ENCODE results near the gene MMAB.

Gene MMAB

DNA sequence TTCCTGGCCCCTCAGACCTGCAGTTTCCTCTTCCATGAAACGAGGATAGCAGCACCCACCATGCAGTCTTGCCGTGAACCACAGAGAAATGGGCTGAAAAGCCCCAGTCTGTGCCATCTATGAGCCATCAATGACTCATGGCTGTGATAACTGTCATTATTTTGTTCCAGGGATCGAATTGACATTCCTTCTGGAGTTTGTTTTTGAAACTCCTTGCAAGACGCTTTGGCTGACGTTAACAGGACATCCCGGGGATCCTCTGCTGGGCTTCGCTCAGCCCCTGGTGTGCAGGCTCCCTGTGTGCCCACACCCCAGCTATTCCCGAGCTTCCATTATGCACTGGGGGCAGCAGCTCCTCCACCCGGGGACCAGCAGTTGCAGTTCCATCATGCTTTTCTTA is 33.8 kb downstream of the MMAB start:
- FAIRE-seq (no peak), DNase-seq (ENCODE audit: insufficient read length, low spot score) (peak; percentile 45)

DNA sequence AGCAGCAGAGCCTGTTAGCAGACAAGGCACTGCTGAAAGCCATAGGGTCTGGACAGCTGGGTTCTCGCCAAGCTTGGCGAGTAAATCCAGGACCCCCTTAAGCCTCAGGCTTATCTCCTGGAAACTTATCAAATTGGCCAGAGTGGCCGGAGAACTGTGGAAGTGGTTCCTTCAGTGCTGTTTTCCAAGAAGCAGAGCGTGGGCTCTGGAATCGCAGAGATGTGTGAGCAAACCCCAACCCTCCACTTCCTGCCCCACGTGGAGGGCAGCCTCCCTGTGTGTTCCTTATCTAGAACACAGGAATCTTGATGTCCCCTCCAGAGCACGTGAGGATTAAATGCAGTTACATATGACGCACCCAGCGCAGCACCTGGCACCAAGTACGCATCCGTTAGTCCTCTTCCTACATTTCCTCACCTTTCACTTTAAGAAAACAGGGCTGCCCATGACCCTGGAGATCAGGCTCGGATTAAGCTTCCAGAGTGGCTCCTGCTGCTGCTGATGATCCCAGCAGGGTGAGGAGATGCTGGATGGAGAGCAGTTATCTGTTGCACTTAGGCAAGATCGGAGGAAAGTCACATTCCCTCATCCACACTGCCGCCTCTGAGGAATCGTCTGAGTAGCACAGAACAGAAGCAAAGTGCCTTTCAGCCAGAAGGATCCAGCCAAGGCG is 35.0 kb downstream of the MMAB start:
- TF ChIP-seq POLR2A (IDR thresholded peaks at IDR 0.05; ENCODE audit: low read depth, low read length): no peak
- FAIRE-seq (no peak), DNase-seq (ENCODE audit: insufficient read length, low spot score) (no peak)

More for the DNA sequence above, 33.8 kb downstream of the MMAB start:
- no peak for TF ChIP-seq POLR2A (IDR thresholded peaks at IDR 0.05; ENCODE audit: low read depth, low read length)

DNA sequence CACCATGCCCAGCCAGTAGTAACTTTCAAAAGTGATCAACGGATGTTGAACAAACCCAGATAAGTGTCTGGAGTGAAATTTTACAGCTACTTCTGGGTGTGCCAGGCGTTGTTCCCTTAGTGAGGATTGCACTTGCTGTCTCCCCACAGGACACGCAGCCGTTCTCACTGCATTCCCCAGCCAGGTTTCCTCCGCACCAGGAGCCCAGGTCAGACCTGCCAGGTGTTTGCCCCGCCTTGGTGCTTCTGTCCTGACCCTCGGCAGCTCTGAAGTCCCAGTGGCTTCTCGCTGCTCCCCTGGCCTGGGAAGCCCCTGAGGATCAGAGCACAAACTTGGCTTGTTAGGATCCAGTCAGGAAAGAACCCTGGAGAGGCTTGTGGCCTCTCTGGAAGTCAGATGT is 36.2 kb downstream of the MMAB start:
- DNase-seq (ENCODE audit: insufficient read length, low spot score): no peak
- no peak for FAIRE-seq
- TF ChIP-seq POLR2A (IDR thresholded peaks at IDR 0.05; ENCODE audit: low read depth, low read length): no peak

DNA sequence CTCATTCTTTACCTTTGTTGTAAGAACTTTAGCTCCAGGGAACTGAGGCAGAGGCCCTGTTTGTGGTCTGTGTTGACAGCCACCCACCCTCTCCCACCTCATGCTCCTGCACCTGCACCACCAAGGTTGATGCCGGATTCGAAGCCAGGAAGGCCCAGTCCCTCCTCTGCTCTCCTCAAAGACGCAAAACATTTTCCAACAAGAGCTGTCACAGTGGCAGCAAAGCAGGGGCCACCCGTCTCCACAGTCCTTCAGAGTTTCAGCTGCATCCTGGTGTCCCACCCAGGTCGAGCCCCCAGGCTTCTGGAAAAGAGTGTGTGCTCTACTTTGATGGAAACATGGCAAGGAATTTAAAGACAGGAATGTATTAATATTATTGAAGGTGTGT is 37.4 kb downstream of the MMAB start:
- DNase-seq (ENCODE audit: insufficient read length, low spot score) (no peak), FAIRE-seq (no peak)
- no peak for TF ChIP-seq POLR2A (IDR thresholded peaks at IDR 0.05; ENCODE audit: low read depth, low read length)

DNA sequence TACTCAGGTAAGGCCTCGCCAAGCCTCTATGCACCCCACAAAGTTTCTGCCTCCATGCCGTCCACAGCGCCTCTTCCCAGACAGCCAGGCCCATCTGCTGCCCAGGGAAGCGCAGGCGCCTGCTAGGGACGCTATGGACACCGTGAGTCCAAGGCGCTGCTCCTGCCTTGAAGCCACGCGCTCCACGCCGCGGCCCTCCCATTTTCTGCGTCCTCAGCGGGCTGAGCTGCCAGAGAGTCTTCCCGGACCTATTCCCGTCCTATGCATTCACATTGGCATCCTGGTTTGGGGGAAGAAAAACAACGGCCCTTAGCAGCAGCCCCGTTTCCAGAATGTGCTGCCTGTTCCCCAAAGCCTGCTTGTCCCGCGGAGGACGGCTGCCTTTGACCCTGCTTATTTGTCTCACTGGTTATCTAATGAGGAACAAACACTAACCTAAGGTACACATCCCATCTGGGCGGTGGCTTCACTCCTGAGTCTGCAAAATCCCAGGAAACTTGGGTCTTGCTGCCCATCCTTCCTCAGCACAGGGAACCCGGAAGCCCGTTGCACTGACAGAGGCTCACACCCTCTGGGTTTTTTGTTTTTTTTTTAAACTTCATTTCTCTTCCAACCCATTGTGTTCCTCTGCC is 38.0 kb downstream of the MMAB start:
- DNase-seq (ENCODE audit: insufficient read length, low spot score): no peak
- TF ChIP-seq POLR2A (IDR thresholded peaks at IDR 0.05; ENCODE audit: low read depth, low read length): no peak
- FAIRE-seq: no peak

DNA sequence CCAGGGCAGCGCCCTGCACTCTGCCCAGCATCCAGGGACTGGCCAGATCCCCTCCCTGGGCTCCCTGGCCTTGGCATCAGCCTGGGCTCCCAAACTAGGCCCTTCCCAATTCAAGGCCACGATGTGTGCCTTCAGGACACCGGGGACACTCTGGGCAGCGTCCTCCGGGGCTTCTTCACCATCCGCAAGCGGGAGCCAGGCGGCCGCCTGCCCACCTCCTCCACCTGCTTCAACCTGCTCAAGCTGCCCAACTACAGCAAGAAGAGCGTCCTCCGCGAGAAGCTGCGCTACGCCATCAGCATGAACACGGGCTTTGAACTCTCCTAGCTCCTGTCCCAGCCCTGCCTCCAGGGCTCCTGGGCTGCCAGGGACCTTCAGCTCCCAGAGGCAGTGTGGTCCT is 38.8 kb downstream of the MMAB start:
- DNase-seq (ENCODE audit: insufficient read length, low spot score) (no peak), FAIRE-seq (no peak)
- no peak for TF ChIP-seq POLR2A (IDR thresholded peaks at IDR 0.05; ENCODE audit: low read depth, low read length)

DNA sequence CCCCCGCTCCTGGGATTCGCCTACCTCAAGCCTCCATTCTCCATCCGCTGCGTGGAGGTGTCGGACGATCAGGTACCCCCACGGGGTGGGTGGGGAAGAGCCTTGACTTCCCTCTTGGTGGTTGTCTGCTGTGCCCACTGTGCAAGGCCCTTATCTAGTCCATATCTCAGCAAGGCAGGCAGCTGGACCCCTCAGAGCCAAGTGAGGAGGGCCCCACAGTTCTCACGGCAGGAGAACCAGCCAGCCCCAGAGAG is 39.9 kb downstream of the MMAB start:
- TF ChIP-seq POLR2A (IDR thresholded peaks at IDR 0.05; ENCODE audit: low read depth, low read length): no peak
- FAIRE-seq: no peak
- DNase-seq (ENCODE audit: insufficient read length, low spot score): no peak

DNA sequence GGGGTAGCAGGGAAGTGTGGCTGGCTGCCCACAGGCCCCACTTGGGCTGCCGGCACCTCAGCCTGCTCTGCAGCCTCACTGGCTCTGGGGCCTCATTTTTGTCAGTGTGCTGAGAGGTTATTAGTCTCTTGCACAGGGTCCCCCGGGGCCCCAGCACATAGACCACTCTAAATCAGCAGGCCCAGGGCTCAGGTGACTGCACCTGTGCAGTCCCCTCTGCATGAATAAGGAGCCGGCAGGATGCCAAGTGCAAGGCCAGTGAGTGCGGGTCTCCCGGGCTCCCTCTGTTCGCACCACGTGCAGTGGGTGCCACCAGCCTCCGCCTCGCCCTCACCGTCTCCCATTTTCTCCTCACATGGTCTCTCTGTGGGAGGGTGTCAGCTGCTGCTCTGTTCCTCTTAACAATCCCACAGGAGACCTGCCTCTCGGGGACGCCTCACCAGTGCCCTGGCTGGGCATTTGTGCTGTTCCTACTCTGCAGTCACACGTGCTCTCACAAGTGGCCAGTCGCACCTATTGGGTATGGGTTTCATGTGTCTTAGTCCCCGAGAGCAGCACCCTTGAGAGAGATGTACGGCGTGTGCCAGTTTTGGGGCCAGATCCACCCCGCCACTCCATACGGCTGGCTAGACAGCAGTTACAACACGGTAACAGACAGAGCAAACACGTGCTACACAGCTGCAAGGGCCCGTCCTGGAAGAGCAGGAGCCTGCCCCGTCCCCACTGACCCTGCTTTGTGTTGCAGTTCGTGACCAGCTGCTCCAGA is 40.4 kb downstream of the MMAB start:
- FAIRE-seq (no peak), DNase-seq (ENCODE audit: insufficient read length, low spot score) (no peak)
- no peak for TF ChIP-seq POLR2A (IDR thresholded peaks at IDR 0.05; ENCODE audit: low read depth, low read length)

DNA sequence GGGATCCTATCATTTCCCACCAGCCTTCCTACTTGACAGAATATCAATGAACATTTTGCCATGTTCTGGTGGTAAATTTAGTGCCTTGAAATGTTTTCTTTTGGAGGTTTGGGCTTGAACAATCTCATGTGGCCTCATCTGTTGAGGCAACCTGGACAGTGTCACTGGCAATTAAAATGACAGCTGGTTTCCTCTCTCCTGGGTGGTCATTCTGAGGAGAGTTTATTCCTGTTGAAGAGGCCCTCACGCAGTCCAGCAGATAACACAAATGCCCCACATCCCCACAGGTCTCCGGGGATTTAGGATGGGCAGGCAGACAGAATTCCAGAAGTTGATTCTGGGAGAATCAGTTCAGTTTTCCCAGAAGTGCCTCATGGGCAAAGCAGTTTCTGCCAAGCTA is 41.9 kb downstream of the MMAB start:
- DNase-seq (ENCODE audit: insufficient read length, low spot score): no peak
- no peak for FAIRE-seq
- no peak for TF ChIP-seq POLR2A (IDR thresholded peaks at IDR 0.05; ENCODE audit: low read depth, low read length)

DNA sequence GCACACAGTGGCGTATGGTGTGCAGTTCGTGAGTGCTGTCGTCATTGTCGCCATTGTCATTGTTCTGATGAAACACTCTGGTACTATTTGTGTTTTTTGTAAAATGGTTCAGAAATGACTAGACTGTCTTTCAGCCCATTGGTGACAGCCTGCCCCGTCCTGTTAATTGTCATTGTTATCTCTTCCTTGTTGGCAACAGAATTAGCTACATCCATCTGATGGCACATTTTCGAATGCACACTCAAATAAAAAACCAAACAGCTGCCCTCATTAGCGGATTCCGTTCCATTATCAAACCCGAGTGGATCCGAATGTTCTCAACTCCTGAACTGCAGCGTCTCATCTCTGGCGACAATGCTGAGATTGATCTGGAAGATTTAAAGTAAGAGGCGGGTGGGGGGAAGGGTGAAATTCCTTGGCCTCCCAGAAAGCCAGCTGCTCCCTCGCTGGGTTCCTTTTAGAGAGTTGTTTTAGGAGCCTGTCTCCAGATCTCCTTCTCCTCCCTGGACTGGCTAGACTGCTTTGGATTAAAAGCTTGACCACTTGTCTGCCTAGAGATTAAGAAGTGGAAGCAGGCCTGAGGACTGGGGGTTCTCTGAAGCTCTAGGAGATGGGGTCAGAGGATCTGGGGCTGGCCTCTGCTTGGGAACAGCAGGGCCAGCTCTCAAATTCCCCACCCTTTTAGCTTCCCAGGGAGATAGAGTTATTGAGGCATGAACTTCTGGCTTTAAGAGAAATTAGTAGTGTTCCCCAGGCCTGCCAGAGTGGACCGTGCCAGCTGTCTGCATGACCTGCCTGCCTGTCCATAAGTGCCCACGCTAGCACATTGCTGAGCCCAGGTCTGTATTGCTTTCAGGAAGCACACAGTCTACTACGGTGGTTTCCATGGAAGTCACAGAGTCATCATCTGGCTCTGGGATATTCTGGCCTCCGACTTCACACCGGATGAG is 43.3 kb downstream of the MMAB start:
- no peak for FAIRE-seq

DNA sequence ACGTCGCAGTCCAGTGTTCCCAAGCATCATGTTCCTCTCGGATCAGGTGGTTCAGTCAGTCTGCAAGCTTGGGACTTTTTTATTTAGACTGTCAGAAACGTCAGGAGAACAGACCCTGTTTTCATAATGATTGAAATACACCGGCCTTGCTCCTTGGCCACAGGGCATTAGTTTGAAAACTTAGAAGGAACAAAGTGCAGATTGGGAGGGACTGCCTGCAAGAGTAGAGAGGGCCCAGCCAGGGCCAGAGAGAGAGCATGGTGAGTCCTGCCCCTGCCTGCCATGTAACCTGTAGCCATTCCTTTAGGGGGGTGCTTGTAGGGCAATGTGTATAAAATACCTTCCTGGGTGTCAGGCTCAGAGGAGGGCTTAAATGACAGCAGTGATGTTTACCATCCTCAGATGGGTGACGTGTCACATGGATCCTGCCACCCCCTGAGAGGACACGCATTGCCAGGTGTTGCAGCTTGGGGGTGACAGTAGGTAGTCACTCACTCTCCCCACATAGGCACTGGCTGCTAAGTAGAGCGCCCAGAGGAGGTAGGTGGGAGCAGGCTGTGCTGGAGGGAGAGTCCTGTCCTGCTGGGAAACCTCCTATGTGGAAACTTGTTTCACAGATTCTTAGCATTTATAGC is 45.7 kb downstream of the MMAB start:
- DNase-seq (ENCODE audit: insufficient read length, low spot score) (no peak), FAIRE-seq (no peak)
- TF ChIP-seq POLR2A (IDR thresholded peaks at IDR 0.05; ENCODE audit: low read depth, low read length): no peak

More for the DNA sequence above, 43.3 kb downstream of the MMAB start:
- DNase-seq (ENCODE audit: insufficient read length, low spot score): no peak
- TF ChIP-seq POLR2A (IDR thresholded peaks at IDR 0.05; ENCODE audit: low read depth, low read length): no peak

DNA sequence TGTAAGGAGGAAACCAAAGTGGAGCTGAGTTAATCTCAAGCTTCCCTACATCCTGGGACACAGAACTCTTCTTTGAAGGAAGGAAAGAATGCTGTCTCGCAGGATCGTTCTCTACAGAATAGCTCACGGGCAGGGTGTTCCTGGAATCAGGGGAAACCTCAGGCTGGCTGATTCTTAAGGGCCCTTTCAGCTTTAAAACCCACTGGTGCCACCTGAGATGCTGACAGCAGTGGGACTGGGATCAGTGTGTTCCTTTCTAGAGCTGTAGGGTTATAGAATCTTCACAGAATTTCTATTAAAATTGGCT is 48.1 kb downstream of the MMAB start:
- DNase-seq (ENCODE audit: insufficient read length, low spot score): no peak
- no peak for TF ChIP-seq POLR2A (IDR thresholded peaks at IDR 0.05; ENCODE audit: low read depth, low read length)
- no peak for FAIRE-seq

DNA sequence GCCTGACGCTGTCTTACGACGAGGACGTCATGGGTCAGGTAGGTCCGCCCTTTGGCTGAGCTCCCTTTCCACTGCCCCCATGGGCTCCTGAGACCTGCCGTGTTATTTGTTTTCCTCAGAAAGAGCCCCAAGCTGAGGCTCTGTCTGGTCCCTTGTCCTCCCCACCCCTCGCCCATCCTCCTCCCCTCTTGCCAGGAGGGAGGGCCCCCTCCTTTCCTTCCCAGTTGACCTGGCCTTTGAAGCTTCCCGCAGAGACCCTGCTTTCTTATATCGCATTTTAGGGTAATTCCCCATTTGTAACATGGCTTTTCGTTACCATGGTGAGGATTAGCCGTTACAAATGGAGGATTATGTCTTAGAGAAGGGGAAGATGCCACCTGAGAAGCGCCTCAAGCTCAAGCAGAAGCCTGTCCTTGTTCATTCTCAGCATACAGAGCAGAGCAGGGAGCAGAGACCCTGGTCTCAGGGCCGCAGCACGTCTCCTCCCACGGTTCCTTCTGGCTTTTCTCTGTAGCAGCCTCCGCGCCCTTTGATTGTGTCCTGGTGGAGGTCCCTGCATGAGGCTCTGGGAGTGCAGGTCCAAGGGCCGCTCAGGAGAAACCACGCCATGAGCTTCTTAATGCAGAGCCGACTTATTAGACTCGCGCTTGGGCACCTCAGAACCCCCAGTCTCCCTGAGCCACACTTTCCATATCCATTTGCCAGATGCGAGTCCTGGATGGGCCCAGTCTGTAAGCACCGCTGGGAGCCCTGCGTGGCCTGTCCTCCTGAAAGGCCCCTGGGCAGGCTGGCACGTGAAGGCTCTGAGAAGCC is 48.6 kb downstream of the MMAB start:
- no peak for TF ChIP-seq POLR2A (IDR thresholded peaks at IDR 0.05; ENCODE audit: low read depth, low read length)
- FAIRE-seq (no peak), DNase-seq (ENCODE audit: insufficient read length, low spot score) (no peak)
